ENCODE results near the gene ELF4. TPM values are rescaled to one million over a fixed set of nuclear protein-coding genes. Genes with fewer than 3 reads are reported as not detected.

Gene ELF4
- 7.9 and 9.2 TPM in 2 replicates for total RNA-seq

DNA sequence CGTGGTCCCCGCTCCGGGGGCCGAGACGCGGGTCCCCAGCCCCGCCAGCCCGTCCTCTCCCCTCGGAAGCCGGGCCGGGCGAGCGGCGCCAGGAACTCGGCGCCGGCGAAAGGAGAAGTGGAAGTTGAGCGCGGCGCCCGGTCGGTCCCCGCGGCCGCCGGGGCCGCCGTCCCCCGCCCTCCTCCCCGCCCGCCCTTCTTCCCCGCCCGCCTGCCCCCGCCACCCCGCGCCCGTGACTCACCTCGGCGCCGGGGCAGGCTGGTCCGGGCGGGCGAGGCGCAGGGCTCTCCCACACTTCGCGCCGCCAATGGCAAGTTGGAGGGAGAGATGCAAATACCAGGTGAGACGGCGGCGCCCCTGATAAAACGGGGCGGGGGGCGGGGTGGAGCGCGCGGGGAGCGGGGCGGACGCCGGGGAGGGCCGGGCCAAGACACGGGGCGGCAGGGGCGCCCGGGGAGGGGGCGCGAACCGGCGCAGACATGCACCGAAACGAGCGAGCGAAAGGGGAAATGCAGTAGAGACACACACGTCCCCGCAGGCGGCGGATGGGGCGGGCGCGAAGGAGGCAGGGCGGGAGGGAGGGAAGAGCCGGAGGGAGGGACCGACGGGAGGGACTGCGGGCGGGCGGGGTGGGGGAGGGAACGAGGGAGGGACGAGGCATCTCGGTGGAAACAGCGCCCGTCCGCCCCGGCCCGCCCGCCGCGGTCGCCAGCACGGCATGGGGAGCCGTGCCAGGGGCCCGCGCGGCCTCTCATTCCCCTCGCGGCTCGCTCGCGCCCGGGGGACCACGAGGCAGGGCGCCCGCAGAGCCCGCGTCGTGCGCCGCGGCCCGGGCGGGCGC is at the start of gene ELF4:
Gene ELF4 (minus strand): TSS at position 119 of the 841 bp plus-strand sequence. CDS start 29,167 bp downstream, outside the sequence.

Other genes starting within 250 kb of the ELF4 start
- 10.3 and 17.2 TPM in 2 replicates for gene UTP14A, start 204.3 kb downstream of the ELF4 start, total RNA-seq
- 2.3 and 3.4 TPM in 2 replicates for gene BCORL1, start 127.9 kb downstream of the ELF4 start, total RNA-seq
- gene AIFM1, start 55.3 kb upstream of the ELF4 start, total RNA-seq, result 12.6 and 14.8 TPM in 2 replicates
- 0.54 and 0.65 TPM in 2 replicates for gene RAB33A, start 61.5 kb upstream of the ELF4 start, total RNA-seq
- 2.3 and 2.9 TPM in 2 replicates for gene ZNF280C, start 158.4 kb upstream of the ELF4 start, total RNA-seq
- gene SLC25A14, start 229.4 kb upstream of the ELF4 start, total RNA-seq, result 6.3 and 7.8 TPM in 2 replicates